MM.1S (cell line): ENCODE data around the gene SMIM43.

Experiments
- EZH2 ChIP-seq: fragments of 300-600 bp; sonication (generic); optimal IDR thresholded peaks from 2 replicates; pipeline ENCODE3; 2017; ENCODE audit warnings: low read depth, mild to moderate bottlenecking, antibody characterized with exemption, low read length, mixed read lengths
- EZH2phosphoT487 ChIP-seq: fragments of 300-600 bp; sonication (generic); IDR thresholded peaks from 2 replicates; pipeline ENCODE4 v1.6.1; 2018; ENCODE audit warnings: antibody characterized with exemption, low read length
- TF ChIP-seq, protein P1 (sequence below): fragments of 300-600 bp; sonication (generic); IDR thresholded peaks from 2 replicates; pipeline ENCODE4 v1.5.1; 2016; ENCODE audit warnings: antibody characterized with exemption, low read length, mixed read lengths

- TF ChIP-seq, protein P1, sequence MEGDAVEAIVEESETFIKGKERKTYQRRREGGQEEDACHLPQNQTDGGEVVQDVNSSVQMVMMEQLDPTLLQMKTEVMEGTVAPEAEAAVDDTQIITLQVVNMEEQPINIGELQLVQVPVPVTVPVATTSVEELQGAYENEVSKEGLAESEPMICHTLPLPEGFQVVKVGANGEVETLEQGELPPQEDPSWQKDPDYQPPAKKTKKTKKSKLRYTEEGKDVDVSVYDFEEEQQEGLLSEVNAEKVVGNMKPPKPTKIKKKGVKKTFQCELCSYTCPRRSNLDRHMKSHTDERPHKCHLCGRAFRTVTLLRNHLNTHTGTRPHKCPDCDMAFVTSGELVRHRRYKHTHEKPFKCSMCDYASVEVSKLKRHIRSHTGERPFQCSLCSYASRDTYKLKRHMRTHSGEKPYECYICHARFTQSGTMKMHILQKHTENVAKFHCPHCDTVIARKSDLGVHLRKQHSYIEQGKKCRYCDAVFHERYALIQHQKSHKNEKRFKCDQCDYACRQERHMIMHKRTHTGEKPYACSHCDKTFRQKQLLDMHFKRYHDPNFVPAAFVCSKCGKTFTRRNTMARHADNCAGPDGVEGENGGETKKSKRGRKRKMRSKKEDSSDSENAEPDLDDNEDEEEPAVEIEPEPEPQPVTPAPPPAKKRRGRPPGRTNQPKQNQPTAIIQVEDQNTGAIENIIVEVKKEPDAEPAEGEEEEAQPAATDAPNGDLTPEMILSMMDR: no peak
- TF ChIP-seq EZH2: no peak
- TF ChIP-seq EZH2phosphoT487: no peak
Measured at GRCh38 chr4:121791481-121791880, 26.5 kb upstream of the SMIM43 start.
